Measurements from ENCODE around the gene SIRT7.

GRCh38 chr17:81902653-81903414 lies 15.1 kb downstream of the SIRT7 start:
- TF ChIP-seq CTCF (conservative IDR thresholded peaks at IDR 0.05; ENCODE audit: low read depth, low read length), result no peak
- no peak for TF ChIP-seq EZH2 (IDR thresholded peaks at IDR 0.05; ENCODE audit: low read length, unreplicated experiment)

Data from PC-3 (cell line).